ELF-1 (cell line): ENCODE measurements around the gene POMT2.
"Not testable (repeated sequence)": the region's sequence is repeated elsewhere in the genome, so short reads cannot be mapped to it uniquely, and the experiment has no call there.

ENCODE experiments used
- DNase-seq: peaks from one replicate; pipeline ENCODE4 v3.0.0-alpha.2; 2016; ENCODE audit warnings: low read depth, low spot score

Gene POMT2

GRCh38 chr14:77320238-77320935 lies at the start of gene POMT2:
TSS of gene POMT2 (minus strand) at chr14:77320883. CDS start at chr14:77320681, 202 bp downstream.
- DNase-seq = peak; percentile 99

- no peak for DNase-seq
Observed at GRCh38 chr14:77369285-77369684, 48.6 kb upstream of the POMT2 start.

GRCh38 chr14:77364146-77364545 lies 43.5 kb upstream of the POMT2 start:
- DNase-seq = no peak

- no peak for DNase-seq
Observed at GRCh38 chr14:77359626-77360025, 38.9 kb upstream of the POMT2 start.

- no peak for DNase-seq
Observed at GRCh38 chr14:77356899-77357298, 36.2 kb upstream of the POMT2 start.

- no peak for DNase-seq
Observed at GRCh38 chr14:77355811-77356210, 35.1 kb upstream of the POMT2 start.

- no peak for DNase-seq
Observed at GRCh38 chr14:77353469-77354141, 32.9 kb upstream of the POMT2 start.

GRCh38 chr14:77347751-77348150 lies 27.1 kb upstream of the POMT2 start:
- DNase-seq = no peak

GRCh38 chr14:77346495-77346894 lies 25.8 kb upstream of the POMT2 start:
- no peak for DNase-seq

- DNase-seq = no peak
Observed at GRCh38 chr14:77344377-77344996, 23.8 kb upstream of the POMT2 start.

GRCh38 chr14:77343662-77344061 lies 23.0 kb upstream of the POMT2 start:
- no peak for DNase-seq

- DNase-seq = peak; percentile 32
Observed at GRCh38 chr14:77342726-77343397, 22.2 kb upstream of the POMT2 start.

GRCh38 chr14:77340389-77340788 lies 19.7 kb upstream of the POMT2 start:
- DNase-seq = no peak

GRCh38 chr14:77339407-77339806 lies 18.7 kb upstream of the POMT2 start:
- DNase-seq = no peak

GRCh38 chr14:77338302-77338701 lies 17.6 kb upstream of the POMT2 start:
- no peak for DNase-seq

GRCh38 chr14:77337880-77338279 lies 17.2 kb upstream of the POMT2 start:
- DNase-seq = no peak

GRCh38 chr14:77337255-77337654 lies 16.6 kb upstream of the POMT2 start:
- not testable (repeated sequence) for DNase-seq

- no peak for DNase-seq
Observed at GRCh38 chr14:77335576-77335975, 14.9 kb upstream of the POMT2 start.

- DNase-seq = no peak
Observed at GRCh38 chr14:77329872-77330271, 9.2 kb upstream of the POMT2 start.

- no peak for DNase-seq
Observed at GRCh38 chr14:77327111-77327510, 6.4 kb upstream of the POMT2 start.

- peak; percentile 63 for DNase-seq
Observed at GRCh38 chr14:77325746-77326094, 5.0 kb upstream of the POMT2 start.
